CD14-positive monocyte (primary cell): ENCODE measurements around the gene NENF. TPM values are rescaled to one million over a fixed set of nuclear protein-coding genes. Genes with fewer than 3 reads are reported as not detected.

ENCODE experiments used
- DNase-seq, 3 donors: peaks; one replicate each; pipeline ENCODE4 v3.0.0-alpha.2; 2011 to 2022
- H2AFZ ChIP-seq: 2 replicates; pipeline ENCODE4 v1.6.0; 2012; ENCODE audit warnings: mild to moderate bottlenecking, low read depth, low read length, inconsistent platforms; ENCODE audit not compliant: insufficient read depth, poor library complexity, severe bottlenecking
- H3K27ac ChIP-seq, 2 donors: 1 replicate in 1 of 2; 2 replicates in 1 of 2; pipeline ENCODE4 v1.5.1; 2012 to 2013; ENCODE audit warnings: low read length in 2 of 2, control low read depth in 1 of 2, inconsistent platforms in 1 of 2, low read depth in 1 of 2, mild to moderate bottlenecking in 1 of 2
- H3K27me3 ChIP-seq, 2 donors: one replicate each; pipeline versions ENCODE4 v1.6.0 to v1.6.1; 2011 to 2013; ENCODE audit warnings: low read length in 2 of 2; ENCODE audit not compliant: control insufficient read depth in 2 of 2, insufficient read depth in 2 of 2
- H3K36me3 ChIP-seq, 2 donors: replicated peaks in 1 of 2; 1 replicate in 1 of 2; 2 replicates in 1 of 2; pipeline versions ENCODE4 v1.5.1 to v1.6.1; 2012 to 2013; ENCODE audit warnings: low read length in 2 of 2, control low read depth in 1 of 2, inconsistent platforms in 1 of 2, mild to moderate bottlenecking in 1 of 2; ENCODE audit not compliant: insufficient read depth in 2 of 2, control insufficient read depth in 1 of 2
- H3K4me1 ChIP-seq, 2 donors: 1 replicate in 1 of 2; 2 replicates in 1 of 2; pipeline versions ENCODE4 v1.5.1 to v1.6.1; 2012 to 2013; ENCODE audit warnings: low read length in 2 of 2, control low read depth in 1 of 2, inconsistent platforms in 1 of 2, mild to moderate bottlenecking in 1 of 2, moderate library complexity in 1 of 2; ENCODE audit not compliant: insufficient read depth in 2 of 2, control insufficient read depth in 1 of 2
- H3K4me2 ChIP-seq: replicated peaks from 2 replicates; pipeline ENCODE3; 2012; ENCODE audit warnings: low read length, moderate library complexity, mild to moderate bottlenecking; ENCODE audit not compliant: poor library complexity, severe bottlenecking; ENCODE audit errors: extremely low read depth
- H3K4me3 ChIP-seq, 3 experiments: fragments of 200-600 bp in 1 of 3; sonication (generic) in 1 of 3; replicated peaks in 1 of 3; 1 replicate in 2 of 3; 2 replicates in 1 of 3; pipeline ENCODE4 v1.5.1; 2011 to 2013; ENCODE audit warnings: low read length in 3 of 3, mild to moderate bottlenecking in 3 of 3, control low read depth in 2 of 3, low read depth in 2 of 3, inconsistent platforms in 1 of 3, moderate library complexity in 1 of 3
- H3K79me2 ChIP-seq: 2 replicates; pipeline ENCODE4 v1.6.0; 2012; ENCODE audit warnings: mild to moderate bottlenecking, control low read depth, inconsistent platforms, low read length, moderate library complexity; ENCODE audit not compliant: insufficient read depth
- H3K9ac ChIP-seq: 2 replicates; pipeline ENCODE4 v1.6.0; 2017; ENCODE audit warnings: low read length, mild to moderate bottlenecking; ENCODE audit not compliant: insufficient read depth, poor library complexity, severe bottlenecking
- H3K9me3 ChIP-seq, 2 donors: replicated peaks in 1 of 2; 1 replicate in 1 of 2; 2 replicates in 1 of 2; pipeline versions ENCODE4 v1.5.1 to v1.6.1; 2012 to 2013; ENCODE audit warnings: low read length in 2 of 2, control low read depth in 1 of 2; ENCODE audit not compliant: control insufficient read depth in 1 of 2, insufficient read depth in 1 of 2
- H4K20me1 ChIP-seq: 2 replicates; pipeline ENCODE4 v1.6.0; 2012; ENCODE audit warnings: mild to moderate bottlenecking, low read length, control low read depth, moderate library complexity; ENCODE audit not compliant: insufficient read depth
- H3K27ac Mint-ChIP-seq, 7 donors: one replicate each; pipeline ENCODE4 v1.8.0; 2020; ENCODE audit warnings: mild to moderate bottlenecking in 7 of 7, mixed read lengths in 7 of 7, moderate library complexity in 6 of 7, inconsistent platforms in 2 of 7
- H3K27me3 Mint-ChIP-seq, 3 donors: one replicate each; pipeline ENCODE4 v1.8.0; 2021 to 2022; ENCODE audit warnings: low read depth in 3 of 3, mild to moderate bottlenecking in 3 of 3, mixed read lengths in 3 of 3, moderate library complexity in 3 of 3, inconsistent platforms in 1 of 3
- H3K36me3 Mint-ChIP-seq, 2 donors: one replicate each; pipeline ENCODE4 v1.8.0; 2020; ENCODE audit warnings: mixed read lengths in 2 of 2, inconsistent platforms in 1 of 2, mild to moderate bottlenecking in 1 of 2
- H3K4me1 Mint-ChIP-seq: one replicate; pipeline ENCODE4 v1.8.0; 2020; ENCODE audit warnings: mild to moderate bottlenecking, mixed read lengths
- H3K4me3 Mint-ChIP-seq, 2 donors: one replicate each; pipeline ENCODE4 v1.8.0; 2020; ENCODE audit warnings: mild to moderate bottlenecking in 2 of 2, mixed read lengths in 2 of 2, moderate library complexity in 1 of 2
- H3K9me3 Mint-ChIP-seq, 7 donors: one replicate each; pipeline ENCODE4 v1.8.0; 2020 to 2022; ENCODE audit warnings: mixed read lengths in 7 of 7, mild to moderate bottlenecking in 6 of 7, moderate library complexity in 6 of 7, inconsistent platforms in 2 of 7
- WGBS: methylation state at CpG from one replicate; pipeline ENCODE4 v1.1.5; 2013; ENCODE audit warnings: missing lambda C conversion rate; ENCODE audit not compliant: insufficient coverage; 5-methylcytosine and 5-hydroxymethylcytosine counted together
- intact Hi-C, 2 donors: fragments of 100-400 bp; cut with micrococcal nuclease; formaldehyde crosslinking; loops; one replicate each; pipeline versions ENCODE4 v1.15.0 to v1.15.1; 2023
- polyA plus RNA-seq, 3 donors: library from polyadenylated mRNA; depleted of rRNA in 1 of 3; unstranded in 2 of 3; stranded (reverse) in 1 of 3; fragments of 300-500 nt in 2 of 3; fragments of >200 nt in 1 of 3; fragmentation: Illumina TruSeq in 2 of 3; gene quantifications; 1 replicate in 2 of 3; 2 replicates in 1 of 3; pipeline ENCODE4 v1.2.3, GENCODE V29; 2012 to 2021
- TF ChIP-seq, protein P1 (sequence below): fragments of 200-600 bp; IDR thresholded peaks from one replicate; pipeline ENCODE4 v1.8.0; 2022; ENCODE audit warnings: antibody characterized with exemption, mild to moderate bottlenecking

Gene NENF
- polyA plus RNA-seq, 3 donors, result 9.7 to 56.4 (median 42.3) TPM

DNA sequence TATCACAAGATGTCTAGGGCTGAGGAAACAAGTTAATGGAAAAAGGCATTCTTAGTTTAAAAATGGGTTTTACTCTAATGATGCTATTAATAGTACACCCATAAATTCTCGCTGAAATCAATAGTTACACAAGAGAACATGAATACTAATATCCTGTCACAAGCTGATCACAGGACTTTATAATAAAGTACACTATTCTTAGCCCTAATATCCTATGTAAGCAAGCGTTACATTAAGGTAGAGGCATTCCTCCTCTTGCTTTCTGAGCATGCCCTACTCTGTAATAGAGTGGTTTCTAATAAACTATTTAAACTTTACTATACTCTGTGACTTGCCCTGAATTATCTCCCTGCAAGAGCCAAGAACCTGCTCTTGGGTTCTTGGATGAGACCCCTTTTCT lies 11.6 kb upstream of the NENF start:
- no peak overlapping the region for H3K9ac ChIP-seq
- peaks cover 8% of the 10 kb centered on the region for H3K4me1 Mint-ChIP-seq
- H2AFZ ChIP-seq, result no peak overlapping the region
- H3K9me3 ChIP-seq, result no peaks in the 10 kb centered on the region
- no peak overlapping the region for H3K4me2 ChIP-seq
- DNase-seq, result no peak
- H3K9me3 Mint-ChIP-seq, result no peaks in the 10 kb centered on the region
- no peak overlapping the region for H3K27ac ChIP-seq
- no peak overlapping the region for H3K4me3 ChIP-seq
- H3K4me1 ChIP-seq, result peaks cover 4 to 7% of the 10 kb centered on the region in 2 donors
- no peaks in the 10 kb centered on the region for H4K20me1 ChIP-seq
- H3K27ac Mint-ChIP-seq, result no peak overlapping the region
- H3K27me3 Mint-ChIP-seq, result peaks cover 0 to 2% (median 0%) of the 10 kb centered on the region in 3 donors
- H3K36me3 ChIP-seq, result no peaks in the 10 kb centered on the region
- H3K79me2 ChIP-seq, result no peaks in the 10 kb centered on the region
- WGBS, result no CpG with 5 or more reads among the region's 2 CpGs
- no peaks in the 10 kb centered on the region for H3K36me3 Mint-ChIP-seq
- TF ChIP-seq, protein P1, sequence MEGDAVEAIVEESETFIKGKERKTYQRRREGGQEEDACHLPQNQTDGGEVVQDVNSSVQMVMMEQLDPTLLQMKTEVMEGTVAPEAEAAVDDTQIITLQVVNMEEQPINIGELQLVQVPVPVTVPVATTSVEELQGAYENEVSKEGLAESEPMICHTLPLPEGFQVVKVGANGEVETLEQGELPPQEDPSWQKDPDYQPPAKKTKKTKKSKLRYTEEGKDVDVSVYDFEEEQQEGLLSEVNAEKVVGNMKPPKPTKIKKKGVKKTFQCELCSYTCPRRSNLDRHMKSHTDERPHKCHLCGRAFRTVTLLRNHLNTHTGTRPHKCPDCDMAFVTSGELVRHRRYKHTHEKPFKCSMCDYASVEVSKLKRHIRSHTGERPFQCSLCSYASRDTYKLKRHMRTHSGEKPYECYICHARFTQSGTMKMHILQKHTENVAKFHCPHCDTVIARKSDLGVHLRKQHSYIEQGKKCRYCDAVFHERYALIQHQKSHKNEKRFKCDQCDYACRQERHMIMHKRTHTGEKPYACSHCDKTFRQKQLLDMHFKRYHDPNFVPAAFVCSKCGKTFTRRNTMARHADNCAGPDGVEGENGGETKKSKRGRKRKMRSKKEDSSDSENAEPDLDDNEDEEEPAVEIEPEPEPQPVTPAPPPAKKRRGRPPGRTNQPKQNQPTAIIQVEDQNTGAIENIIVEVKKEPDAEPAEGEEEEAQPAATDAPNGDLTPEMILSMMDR, result no peak
- intact Hi-C loops, result no loop called here
- no peaks in the 10 kb centered on the region for H3K27me3 ChIP-seq
- H3K4me3 Mint-ChIP-seq, result no peak overlapping the region

DNA sequence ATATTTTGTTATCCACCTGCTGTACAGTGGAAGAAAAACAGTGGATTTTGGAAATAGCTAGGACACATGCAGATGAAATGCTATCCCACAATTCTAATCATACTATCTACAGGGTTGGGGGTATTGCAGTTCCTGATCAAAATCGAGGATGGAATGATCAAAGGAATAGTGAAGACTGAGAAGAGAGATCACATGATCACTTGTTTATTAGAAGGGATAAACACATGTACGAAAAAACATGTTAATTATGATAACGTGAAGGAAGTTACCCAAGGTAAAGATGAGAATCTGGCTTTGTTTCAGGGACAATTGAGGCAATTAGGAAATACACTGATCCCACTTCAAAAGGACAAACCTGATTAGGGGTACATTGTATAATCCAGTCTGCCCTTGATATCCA lies 8.8 kb upstream of the NENF start:
- no peaks in the 10 kb centered on the region for H3K9me3 Mint-ChIP-seq
- no peaks in the 10 kb centered on the region for H4K20me1 ChIP-seq
- H3K4me1 ChIP-seq, result no peaks in the 10 kb centered on the region
- H3K36me3 Mint-ChIP-seq, result no peaks in the 10 kb centered on the region
- H3K9ac ChIP-seq, result no peak overlapping the region
- H3K36me3 ChIP-seq, result no peaks in the 10 kb centered on the region
- peaks cover 6% of the 10 kb centered on the region for H3K4me1 Mint-ChIP-seq
- DNase-seq, result no peak
- TF ChIP-seq, protein P1, result no peak
- no peak overlapping the region for H3K4me3 Mint-ChIP-seq
- H3K27me3 ChIP-seq, result no peaks in the 10 kb centered on the region
- no peak overlapping the region for H3K27ac ChIP-seq
- intact Hi-C loops, result no loop called here
- no peaks in the 10 kb centered on the region for H3K79me2 ChIP-seq
- no peaks in the 10 kb centered on the region for H3K9me3 ChIP-seq
- no peak overlapping the region for H3K27ac Mint-ChIP-seq
- peaks cover 0 to 2% (median 0%) of the 10 kb centered on the region in 3 donors for H3K27me3 Mint-ChIP-seq
- H3K4me3 ChIP-seq, result no peak overlapping the region
- no peak overlapping the region for H2AFZ ChIP-seq
- H3K4me2 ChIP-seq, result no peak overlapping the region
- WGBS, result 100% methylated on average over 2 of the region's 3 CpGs
